ENCODE results near the gene SVOP.

DNA sequence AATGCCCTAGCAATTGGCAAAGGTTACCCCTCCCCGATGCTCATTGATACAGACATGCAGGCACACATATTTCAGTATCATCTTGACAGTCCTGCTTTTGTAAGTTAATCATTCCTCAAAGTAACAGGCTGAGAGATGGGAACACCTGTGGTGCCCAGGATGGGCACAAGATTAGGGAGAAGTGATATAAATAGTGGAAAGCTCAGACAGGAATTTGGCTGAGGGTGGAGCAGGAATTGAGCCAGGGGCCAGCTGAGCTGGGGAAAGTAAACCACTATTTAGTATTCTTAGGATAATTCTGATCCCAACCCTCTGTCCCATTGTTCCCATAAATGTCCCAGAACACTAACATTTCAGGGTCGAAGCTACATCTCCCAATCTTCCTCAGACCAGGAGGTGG lies 102.7 kb downstream of the SVOP start:
- TF ChIP-seq CTCF (IDR thresholded peaks at IDR 0.05) (no peak), POLR2A (IDR thresholded peaks at IDR 0.05) (no peak)

Measured in testis (tissue), 2 donors.